ENCODE measurements around the gene FAM193B.

Gene FAM193B

DNA sequence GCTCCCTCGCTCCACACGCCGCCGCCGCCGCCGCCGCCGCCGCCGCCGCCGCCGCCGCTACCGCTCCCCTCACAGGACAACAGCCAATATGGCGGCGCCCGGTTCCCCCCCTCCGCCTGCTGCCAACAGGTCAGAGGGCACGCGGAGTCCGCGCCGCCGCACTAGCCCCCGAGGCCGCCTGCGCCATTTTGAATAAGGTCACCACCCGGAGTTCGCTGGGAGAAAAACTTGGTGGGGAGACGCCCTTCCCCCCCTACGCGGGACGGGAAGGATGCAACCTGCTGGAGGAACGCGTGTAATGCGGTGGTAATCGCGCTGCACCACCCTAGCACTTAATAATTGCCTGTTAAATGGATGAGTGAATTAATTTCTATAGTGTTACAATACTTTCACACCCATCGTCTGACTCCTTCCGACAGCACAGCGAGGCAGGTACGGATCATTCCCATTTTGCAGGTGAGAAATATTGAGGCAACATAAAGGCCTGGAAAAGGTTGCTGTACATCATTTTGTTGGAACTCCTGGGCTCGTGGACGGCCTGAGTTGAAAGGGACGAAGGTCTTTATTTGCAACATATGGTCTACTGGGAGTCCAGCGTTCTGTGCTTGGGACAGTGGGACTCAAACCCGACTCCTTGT lies at the start of gene FAM193B:
Gene FAM193B (minus strand): TSS at position 90 of the 638 bp plus-strand sequence. CDS start 105 bp downstream, outside the sequence.
- DNase-seq: peak; percentile 74

DNA sequence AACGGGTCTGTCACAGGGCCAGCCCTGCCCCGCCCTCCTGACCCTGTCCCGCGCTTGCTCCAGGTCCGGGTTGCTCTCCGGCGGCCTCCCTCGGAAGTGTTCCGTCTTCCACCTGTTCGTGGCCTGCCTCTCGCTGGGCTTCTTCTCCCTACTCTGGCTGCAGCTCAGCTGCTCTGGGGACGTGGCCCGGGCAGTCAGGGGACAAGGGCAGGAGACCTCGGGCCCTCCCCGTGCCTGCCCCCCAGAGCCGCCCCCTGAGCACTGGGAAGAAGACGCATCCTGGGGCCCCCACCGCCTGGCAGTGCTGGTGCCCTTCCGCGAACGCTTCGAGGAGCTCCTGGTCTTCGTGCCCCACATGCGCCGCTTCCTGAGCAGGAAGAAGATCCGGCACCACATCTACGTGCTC lies 49.8 kb upstream of the FAM193B start:
- no peak for DNase-seq

DNA sequence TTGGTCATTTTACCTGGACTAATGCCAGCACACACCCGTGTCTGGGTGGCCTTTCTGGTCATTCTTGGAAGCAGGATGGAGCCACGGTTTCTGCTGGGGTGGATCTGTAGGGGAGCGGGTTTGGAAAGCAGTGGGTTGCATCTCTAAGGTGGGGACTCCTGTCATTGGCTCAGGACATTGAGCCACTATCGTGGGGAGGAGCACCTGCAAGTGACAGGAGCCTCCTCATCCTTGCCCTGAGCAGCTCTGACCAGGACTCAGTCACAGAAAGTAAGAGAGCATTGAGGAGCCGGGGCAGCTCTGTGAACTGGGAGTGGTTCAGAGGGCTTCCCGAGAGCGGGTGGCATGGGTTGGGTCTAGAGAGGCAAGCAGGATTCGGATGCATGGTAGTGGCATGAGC lies 49.3 kb upstream of the FAM193B start:
- DNase-seq: no peak

DNA sequence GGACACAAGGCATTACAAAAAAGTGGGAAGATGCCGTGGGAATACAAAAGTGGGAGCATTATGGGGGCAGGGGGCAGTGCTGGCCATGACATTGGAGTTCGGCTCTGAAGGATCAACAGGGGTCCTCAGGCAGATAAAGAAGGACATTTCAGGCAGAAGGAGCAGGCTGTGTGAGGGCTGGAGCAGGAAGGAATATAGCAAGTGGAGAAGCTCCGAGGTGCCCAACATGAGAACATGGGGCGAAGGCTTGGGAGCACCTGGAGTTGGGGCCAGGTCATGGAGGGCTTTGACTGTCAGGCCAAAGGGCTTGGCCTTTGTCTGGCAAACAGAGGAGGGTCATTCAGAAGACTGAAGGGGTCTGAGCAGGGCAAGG lies 48.1 kb upstream of the FAM193B start:
- no peak for DNase-seq

DNA sequence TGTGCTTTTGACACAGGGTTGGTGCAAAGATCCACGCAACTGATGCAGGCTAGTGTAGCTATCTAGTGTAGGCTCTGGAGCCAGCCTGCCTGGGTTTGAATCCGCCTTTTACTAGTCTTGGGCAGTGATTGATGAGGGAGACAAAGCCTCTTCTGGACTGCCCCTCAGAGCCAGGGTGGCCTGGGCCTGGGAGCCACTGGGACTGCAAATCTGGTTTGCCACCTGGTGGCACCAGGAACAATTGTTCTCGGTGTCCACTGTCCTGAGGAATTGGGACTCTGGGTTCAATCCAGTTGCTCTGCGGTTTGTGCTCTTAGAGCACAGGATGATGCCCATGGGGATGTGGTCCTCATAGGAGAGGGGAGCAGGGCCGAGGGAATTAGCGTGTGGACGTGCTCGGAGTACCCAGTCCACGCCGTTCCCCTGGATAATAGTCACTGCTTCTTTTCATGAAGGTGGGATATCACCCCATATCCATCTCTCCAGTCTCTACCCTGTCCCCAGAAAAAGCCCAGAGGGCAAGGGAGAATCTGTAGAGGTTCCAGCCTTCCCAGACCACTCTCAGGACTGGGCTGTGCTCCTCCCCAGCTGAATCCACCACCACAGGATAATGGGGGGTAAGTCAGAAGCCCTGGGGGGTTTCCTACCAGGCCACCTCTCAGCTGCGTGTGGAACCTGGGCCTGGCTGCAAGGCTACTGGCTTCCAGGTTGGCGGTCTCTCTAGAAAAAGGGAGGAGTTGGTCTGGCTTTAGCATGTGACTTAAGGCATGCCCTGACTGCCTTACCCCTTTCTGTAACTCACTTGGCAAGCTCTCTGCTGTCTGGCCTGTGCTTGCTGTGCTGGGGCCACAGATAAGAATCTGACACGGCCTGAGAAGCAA lies 47.5 kb upstream of the FAM193B start:
- DNase-seq: no peak

DNA sequence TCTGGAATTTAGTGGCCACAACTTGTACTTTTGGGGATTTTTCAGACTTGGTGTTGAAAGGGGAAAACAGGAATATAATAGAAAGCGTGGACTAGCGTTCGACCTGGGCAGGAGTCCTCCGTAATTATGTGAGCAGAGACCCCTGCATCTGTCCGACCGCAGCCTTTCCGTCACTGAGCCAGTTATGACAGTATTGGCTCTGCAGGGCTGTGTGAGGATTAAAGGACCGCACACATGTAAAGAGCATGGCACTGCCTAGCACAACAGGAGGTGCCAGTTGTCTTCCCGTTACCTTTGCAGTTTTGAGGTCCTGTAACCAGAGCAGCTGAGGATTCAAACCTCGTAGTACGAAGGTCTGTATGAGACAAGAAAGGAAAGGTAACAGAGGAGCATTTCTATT lies 46.8 kb upstream of the FAM193B start:
- DNase-seq: no peak

DNA sequence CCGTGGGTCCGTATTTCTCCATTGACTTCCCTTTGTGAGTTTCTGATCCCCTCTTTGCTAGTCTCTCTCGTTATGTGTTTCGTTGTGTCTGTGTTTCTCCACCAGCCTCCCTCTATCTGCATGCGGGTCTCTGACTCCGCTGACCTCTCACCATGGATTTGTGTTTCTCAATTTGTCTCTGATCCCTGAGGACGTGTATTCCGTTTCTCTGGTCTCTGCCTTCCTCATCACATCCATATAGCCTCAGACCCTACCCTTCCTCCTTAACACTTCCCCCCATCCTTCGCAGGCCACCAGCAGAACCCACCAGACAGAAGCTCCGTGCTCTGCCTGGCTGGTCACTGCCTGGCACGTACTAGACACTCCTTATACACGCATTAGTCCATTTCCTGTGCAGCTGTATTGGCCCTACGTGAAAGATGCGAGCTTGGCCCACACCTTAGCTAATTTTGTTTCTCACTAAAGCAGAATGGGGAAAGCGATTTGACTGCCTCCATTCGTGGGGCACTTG lies 46.2 kb upstream of the FAM193B start:
- no peak for DNase-seq

DNA sequence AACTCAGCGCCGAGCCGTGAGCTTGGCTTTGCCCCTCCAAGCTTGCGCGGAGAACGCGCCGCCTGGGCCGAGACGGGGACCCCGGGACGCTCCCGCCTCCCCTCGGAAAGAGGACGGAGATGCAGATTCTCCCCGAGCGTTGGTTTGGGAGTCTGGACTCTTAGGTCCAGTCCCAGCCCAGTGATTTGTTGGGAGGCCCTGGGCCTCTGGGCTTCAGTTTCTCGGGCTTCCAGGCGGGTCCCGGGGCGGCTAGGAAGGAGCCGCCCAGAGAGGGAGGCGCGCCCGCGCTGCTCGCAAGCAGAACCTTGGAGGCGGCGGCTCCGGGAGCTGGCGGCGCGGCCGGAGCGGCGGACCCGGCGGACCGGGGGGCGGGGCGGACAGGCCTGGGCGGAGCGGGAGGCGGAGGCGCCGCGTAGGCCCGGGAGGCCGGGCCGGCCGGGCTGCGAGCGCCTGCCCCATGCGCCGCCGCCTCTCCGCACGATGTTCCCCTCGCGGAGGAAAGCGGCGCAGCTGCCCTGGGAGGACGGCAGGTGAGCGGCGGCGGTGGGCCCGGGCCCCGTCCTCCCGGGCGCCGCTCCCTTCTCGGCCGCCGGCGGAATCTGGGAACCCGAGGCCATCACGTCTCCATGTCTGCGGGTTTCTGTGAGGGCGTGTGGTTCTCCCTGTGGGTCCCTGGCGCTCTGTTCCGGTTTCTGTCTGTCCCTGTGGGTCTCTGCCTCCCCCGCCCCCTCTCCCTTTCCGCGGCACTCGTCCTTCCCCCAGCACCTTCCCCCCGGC lies 45.6 kb upstream of the FAM193B start, which contains the start of gene B4GALT7:
Gene B4GALT7 (plus strand): TSS at position 402 of the 777 bp plus-strand sequence. CDS start 79 bp downstream, at position 481.
- peak; percentile 55 for DNase-seq

DNA sequence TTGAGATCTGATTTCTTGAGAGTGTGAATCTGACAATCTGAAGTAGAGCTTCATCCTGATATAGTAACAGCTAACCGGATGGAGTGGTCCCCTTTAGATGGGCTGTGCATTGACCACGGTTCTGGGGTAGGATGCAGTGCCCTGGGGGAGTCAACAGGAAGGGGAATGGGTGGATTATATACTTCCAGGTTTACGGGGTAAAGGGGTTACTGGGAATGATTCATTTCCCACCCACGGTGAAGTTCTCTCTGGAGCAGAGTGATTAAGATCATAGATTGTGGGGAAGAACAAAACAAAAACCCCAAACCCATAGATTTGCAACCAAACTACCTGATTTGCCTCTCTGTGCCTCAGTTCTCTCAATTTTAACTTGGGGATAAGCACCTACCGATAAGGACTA lies 44.1 kb upstream of the FAM193B start:
- no peak for DNase-seq

DNA sequence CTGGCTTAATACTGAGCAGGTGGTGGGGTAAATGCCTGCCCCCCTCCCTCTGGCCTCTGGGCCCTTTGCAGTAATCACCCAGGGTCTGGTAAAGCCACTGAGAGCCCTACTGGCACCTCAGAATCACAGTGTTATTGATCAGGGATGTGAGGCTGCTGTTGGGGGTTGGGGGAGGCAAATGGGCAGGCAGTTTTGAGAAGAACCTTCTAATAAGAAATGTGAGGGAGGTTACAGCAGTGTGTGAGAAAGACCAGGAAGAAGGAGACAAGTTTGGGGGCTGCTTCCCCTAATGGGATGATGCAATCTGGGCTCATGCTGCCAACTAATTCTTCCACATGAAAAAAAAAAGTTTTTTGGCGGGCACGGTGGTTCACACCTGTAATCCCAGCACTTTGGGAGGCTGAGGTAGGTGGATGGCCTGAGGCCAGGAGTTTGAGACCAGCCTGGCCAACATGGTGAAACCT lies 42.4 kb upstream of the FAM193B start:
- no peak for DNase-seq

DNA sequence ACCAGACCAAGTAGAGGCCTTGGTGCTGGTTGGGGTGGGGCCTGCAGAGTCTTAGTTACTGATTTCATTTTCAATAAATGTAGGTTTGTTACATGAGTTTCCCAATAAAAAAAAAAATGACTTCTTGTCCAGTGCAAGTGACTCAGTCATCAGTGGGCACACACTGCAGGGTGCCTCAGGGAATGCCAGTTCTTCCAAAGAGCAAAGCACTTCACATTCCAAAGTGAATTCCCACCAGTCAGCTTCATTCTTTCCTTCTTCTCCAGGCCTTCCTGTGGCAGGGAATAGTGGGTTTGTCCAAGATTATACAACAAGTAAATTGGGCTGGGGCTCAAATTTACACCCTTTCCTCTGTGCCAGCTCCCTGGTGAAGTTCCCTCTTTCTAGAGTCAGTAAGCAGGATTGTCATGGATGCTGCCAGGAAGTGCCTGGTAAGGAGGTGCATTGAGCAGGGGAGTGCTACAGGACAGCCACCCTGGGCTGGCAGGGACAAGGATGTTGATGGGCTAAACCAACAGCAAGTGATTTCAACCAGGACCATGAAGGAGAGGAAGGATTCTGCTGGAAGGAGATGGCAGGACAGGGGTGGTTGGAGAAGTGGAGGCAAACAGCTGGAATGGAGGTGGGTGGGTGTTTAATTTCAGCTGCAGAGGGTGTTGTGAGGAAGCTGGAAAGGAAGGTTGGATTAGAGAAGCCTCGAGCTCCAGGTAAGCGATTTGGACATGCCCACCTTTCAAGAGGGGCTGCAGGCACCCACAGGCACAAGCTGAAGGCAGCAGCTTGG lies 41.8 kb upstream of the FAM193B start:
- DNase-seq: no peak

DNA sequence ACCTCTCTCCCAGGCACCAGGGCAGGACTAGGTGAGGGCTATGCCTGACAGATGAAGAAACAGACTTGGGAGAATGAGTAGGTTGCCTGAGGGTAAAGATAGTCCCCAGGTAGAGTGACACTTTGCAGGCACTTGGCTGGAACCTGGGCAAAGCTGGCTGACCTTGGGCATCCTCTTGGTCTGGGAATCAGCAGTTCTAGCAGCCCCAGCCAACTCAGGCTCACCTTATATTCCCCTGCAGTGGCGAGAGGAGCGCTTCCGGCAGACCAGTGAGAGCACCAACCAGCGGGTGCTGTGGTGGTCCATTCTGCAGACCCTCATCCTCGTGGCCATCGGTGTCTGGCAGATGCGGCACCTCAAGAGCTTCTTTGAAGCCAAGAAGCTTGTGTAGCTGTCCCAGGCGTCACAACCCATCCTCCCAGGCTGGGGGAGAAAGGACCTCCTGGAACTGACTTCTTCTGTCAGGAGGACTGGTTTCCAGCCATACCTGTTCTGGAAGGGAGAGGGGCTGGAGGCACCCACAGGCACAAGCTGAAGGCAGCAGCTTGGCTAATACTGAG lies 40.7 kb upstream of the FAM193B start:
- DNase-seq: no peak

DNA sequence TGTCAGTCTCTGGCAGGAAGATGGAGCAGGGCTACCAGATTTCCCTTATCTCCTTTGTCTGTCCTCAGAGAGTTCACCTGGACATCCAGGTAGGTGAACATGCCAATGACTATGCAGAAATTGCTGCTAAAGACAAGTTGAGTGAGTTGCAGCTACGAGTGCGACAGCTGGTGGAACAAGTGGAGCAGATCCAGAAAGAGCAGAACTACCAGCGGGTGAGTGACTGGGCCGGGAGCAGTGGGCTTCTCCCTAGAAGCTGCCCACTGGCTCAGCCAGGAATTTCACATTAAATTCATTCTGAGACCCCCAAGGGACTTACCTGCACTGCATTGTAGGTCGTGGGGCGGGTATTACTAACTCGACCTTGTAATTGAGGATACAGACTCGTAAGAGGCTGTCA lies 39.7 kb upstream of the FAM193B start:
- no peak for DNase-seq

DNA sequence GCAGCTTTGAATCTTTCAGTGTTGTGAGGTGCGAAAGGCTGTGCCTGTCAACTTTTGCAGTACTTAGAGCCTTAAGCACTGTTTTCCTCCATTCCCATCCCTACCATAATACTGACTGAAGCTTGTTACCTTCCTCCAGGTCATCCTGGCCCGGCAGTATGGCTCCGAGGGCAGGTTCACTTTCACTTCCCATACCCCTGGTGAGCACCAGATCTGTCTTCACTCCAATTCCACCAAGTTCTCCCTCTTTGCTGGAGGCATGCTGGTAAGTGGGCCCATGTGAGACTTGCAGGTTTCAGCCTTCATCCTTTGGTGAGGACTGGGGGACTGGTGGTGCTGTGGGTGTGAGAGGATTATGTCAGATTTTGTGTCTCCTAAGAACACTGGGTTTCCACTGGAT lies 39.1 kb upstream of the FAM193B start:
- DNase-seq: no peak

DNA sequence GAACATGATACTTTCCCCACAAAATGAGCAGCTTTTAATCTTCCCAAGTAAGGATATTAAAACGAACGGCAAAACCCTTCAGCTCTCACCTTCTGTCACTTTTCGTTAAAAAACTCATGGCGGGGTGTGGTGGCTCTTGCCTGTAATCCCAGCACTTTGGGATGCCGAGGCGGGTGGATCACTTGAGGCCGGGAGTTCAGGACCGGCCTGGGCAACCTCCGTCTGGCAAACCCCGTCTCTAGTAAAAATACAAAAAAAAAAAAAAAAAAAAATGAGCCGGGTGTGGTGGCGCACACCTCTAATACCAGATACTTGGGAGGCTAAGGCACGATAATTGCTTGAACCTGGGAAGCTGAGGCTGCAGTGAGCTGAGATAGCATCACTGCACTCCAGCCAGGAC lies 38.5 kb upstream of the FAM193B start:
- DNase-seq: no peak

DNA sequence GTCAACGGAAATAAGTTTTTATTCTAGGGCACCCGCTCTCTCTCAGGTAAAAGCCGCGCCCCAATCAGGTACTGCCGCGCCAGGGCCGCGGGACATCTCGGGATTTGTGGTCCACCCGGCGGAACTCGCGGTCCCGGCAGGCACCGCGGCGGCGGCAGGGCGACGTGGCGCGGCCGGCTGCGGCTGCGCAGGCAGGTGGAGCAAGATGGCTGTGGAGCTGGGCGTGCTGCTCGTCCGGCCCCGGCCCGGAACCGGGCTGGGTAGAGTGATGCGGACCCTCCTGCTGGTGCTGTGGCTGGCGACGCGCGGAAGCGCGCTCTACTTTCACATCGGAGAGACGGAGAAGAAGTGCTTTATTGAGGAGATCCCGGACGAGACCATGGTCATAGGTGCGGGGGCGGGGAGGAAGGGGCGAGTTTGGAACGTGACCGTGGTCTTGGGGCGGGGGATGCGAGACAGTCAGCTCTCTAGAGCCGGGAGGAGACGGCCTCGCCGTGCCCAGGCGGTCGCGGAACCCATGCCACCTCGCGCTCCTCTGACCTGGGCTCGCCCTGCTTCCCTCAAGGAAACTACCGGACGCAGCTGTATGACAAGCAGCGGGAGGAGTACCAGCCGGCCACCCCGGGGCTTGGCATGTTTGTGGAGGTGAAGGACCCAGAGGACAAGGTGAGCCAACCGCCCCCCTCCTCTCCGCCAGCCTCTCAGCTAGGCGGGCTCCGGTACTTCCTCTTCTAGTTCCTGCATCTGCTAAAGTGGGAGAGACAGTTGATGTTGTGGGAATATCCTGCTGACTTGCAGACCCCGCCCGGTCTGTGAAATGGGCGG lies 37.9 kb upstream of the FAM193B start, which contains the start of gene TMED9:
Gene TMED9 (plus strand): TSS at position 194 of the 825 bp plus-strand sequence. CDS start 12 bp downstream, at position 206.
- DNase-seq: peak; percentile 62

DNA sequence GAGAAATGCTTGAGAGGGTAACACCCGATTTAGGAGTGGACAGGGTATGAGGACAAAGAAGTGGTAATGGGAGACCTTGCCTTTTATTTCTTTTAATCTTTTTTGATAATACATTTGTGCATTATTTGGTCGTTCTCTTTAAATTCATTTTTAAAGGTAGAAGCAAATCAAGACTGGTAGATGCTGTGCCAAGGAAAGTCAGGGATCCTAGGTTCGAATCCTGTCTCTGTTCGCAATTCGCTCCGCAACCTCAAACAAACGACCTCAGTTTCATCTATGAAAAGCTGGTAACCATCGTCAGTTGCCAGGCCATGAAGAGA lies 37.3 kb upstream of the FAM193B start:
- no peak for DNase-seq

DNA sequence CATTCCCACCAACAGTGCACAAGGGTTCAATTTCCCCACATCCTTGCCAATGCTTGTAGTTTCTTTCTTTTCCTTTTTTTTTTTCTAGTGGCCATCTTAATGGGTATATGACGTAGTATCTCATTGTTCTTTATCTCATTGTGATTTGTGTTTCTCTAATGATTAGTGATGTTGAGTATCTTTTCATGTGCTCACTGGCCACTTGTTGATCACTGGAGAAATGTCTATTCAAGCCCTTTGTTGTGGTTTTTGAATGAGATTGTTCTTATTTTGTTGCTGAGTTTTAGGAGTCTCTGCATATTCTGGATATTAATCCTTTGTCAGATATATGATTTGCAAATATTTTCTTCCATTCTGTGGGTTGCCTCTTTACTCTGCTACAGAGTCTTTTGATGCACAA lies 36.0 kb upstream of the FAM193B start:
- no peak for DNase-seq

DNA sequence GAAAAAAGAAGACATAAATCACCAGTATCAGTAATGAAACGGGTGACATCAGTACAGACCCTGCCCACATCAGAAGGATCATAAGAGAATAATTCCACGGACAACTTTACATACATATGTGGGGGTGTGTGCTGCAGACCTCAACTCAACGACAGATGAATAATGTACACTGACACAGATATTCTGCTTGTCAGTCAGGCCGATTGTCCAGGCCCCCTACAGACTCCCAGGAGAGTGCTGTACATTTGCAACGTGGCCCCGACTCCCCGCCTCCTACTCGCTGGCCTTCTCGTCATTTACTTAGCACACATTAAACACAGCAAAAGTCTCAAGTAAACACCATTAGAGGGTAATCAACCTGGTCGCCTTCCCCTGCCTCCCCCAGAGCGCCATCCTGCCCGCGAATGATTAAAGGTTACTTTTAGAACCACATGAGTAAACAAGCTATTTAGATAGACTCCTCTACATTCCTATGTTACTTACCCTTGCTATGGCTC lies 34.1 kb upstream of the FAM193B start:
- no peak for DNase-seq

DNA sequence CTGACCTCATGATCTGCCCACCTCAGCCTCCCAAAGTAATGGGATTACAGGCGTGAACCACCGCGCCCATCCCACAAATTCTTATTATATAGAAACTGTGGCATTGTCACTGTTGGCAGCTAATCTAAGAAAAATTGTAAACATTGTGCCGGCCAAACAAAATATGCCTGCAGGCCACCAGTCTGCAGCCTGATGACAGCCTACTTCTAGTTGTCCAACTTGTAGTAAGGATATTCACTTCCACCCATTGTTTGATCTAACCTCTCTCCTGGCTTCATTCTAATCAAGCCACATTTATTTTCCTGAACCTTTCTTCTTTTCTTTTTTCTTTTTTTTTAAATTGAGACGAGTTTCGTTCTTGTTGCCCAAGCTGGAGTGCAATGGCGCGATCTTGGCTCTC lies 24.0 kb upstream of the FAM193B start:
- DNase-seq: no peak

DNA sequence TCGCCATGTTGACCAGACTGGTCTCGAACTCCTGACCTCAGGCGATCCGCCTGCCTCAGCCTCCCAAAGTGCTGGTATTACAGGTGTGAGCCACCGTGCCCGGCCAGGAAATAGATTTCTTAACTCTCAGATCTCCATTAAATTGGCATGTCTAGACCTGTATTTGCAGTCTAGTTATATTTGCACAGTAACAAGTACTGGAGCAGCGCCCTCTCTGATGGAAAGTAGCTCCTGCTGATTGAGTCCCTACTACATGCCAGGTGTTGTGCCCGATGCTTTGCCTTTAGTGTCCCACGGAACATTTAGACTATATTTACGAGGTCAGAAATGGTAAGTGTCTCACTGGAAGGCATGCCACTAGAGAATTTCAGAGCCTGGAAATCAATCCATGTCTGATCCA lies 21.8 kb upstream of the FAM193B start:
- DNase-seq: no peak
